HG02852 (cell line): ENCODE results near the gene CWC27.

Experiments
- ATAC-seq: cut with Tn5 transposase; IDR thresholded peaks from one replicate; pipeline ENCODE4 v1.9.1; 2021; ENCODE audit warnings: mild to moderate bottlenecking, moderate library complexity; ENCODE audit not compliant: unreplicated experiment

Gene CWC27

GRCh38 chr5:65062469-65063083 is 293.8 kb downstream of the CWC27 start:
- ATAC-seq = no peak

- ATAC-seq = no peak
Observed at GRCh38 chr5:65065001-65065511, 296.3 kb downstream of the CWC27 start.

- ATAC-seq = peak; percentile 52
Observed at GRCh38 chr5:65066387-65067146, 297.8 kb downstream of the CWC27 start.

- ATAC-seq = no peak
Observed at GRCh38 chr5:65067147-65067506, 298.4 kb downstream of the CWC27 start.
